Gastroesophageal sphincter (tissue), 3 donors: ENCODE data around the gene MFNG.

Experiments
- EP300 ChIP-seq: sonication (generic); formaldehyde crosslinking; IDR thresholded peaks from one replicate; pipeline ENCODE4 v1.6.1; 2017; ENCODE audit warnings: antibody characterized with exemption, mild to moderate bottlenecking
- TF ChIP-seq, protein P1 (sequence below), 4 experiments: fragments of 200-600 bp in 2 of 4; fragments of 450-650 bp in 2 of 4; sonication (generic) in 1 of 4; IDR thresholded peaks; one replicate each; pipeline ENCODE4 v1.5.1; 2017 to 2019; ENCODE audit warnings: antibody characterized with exemption in 4 of 4, mild to moderate bottlenecking in 2 of 4, moderate library complexity in 2 of 4

DNA sequence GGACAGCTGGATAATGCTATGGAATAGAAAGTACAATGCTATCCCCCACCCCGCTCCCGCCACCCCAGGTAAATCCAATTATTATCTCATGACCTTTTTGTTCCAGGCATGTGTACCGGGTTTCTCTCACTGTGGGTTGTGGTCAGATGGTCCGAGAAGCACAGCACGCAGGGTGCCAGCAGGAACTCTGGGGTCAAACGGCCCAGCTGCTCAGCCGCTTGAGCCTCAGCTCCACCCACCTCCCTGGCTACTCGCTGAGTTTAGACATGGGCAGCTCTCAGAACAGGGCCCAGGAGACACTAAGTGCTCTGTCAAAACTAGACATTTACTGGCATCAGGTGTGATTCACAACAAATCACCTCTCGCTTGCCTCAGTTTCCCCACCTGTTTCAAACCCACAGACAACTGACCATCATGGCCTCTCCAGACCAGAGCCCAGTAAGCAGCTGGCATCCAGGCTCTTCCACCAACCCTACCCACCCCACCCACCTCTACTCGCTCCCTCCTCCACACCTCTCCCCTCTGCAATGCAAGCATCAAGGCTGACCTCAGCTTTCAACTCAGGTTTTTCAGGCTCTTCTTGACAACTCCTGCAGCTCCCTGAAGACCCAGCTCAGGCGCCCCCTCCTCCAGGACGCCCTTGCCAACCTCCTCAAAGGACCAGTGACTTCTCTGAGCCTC, 13.0 kb upstream of the MFNG start:
- TF ChIP-seq EP300, result no peak
- TF ChIP-seq, protein P1, sequence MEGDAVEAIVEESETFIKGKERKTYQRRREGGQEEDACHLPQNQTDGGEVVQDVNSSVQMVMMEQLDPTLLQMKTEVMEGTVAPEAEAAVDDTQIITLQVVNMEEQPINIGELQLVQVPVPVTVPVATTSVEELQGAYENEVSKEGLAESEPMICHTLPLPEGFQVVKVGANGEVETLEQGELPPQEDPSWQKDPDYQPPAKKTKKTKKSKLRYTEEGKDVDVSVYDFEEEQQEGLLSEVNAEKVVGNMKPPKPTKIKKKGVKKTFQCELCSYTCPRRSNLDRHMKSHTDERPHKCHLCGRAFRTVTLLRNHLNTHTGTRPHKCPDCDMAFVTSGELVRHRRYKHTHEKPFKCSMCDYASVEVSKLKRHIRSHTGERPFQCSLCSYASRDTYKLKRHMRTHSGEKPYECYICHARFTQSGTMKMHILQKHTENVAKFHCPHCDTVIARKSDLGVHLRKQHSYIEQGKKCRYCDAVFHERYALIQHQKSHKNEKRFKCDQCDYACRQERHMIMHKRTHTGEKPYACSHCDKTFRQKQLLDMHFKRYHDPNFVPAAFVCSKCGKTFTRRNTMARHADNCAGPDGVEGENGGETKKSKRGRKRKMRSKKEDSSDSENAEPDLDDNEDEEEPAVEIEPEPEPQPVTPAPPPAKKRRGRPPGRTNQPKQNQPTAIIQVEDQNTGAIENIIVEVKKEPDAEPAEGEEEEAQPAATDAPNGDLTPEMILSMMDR (IDR thresholded peaks at IDR 0.05), result no peak
